ENCODE measurements around the gene ANKS1B. TPM values are rescaled to one million over a fixed set of nuclear protein-coding genes. Genes with fewer than 3 reads are reported as not detected.

Gene ANKS1B
- total and polyA plus RNA-seq, 2 of the 4 experiments (the other 2 are of a cell fraction), result 0.17 to 0.18 TPM

- H2BK5ac ChIP-seq (ENCODE audit: low read depth, low read length, poor library complexity, severe bottlenecking), result no peak overlapping the region
- ChIA-PET POLR2A (ENCODE audit: unreplicated experiment) (no interaction called here), CTCF (interaction anchor here (0.6 kb wide), 1 partner anchor 15 kb away, joined by 3 read pairs; no protein-coding TSS in a partner anchor)
- no peak overlapping the region for H3K18ac ChIP-seq (ENCODE audit: low read depth, low read length)
- no peak overlapping the region for H3K4me3 ChIP-seq (ENCODE audit: insufficient read depth, low read depth, low read length)
- no CpG with 5 or more reads among the region's 2 CpGs for WGBS, 2 experiments (ENCODE audit: extremely low coverage in 2 of 2, insufficient read length in 1 of 2)
- H2BK20ac ChIP-seq (ENCODE audit: low read depth, low read length), result no peak overlapping the region
- H3K23ac ChIP-seq (ENCODE audit: low read depth, low read length), result no peak overlapping the region
- TF ChIP-seq RAD21 (IDR thresholded peaks at IDR 0.05; ENCODE audit: low read length), result no peak
- no peak for TF ChIP-seq ELK1 (IDR thresholded peaks at IDR 0.05; ENCODE audit: borderline replicate concordance, low read depth, low read length)
- no peak for TF ChIP-seq CHD1 (IDR thresholded peaks at IDR 0.05; ENCODE audit: low read depth, low read length)
- no peak for TF ChIP-seq NFE2L2 (IDR thresholded peaks at IDR 0.05; ENCODE audit: low read depth, low read length)
- TF ChIP-seq CEBPB (IDR thresholded peaks at IDR 0.05; ENCODE audit: low read depth, low read length), result no peak
- TF ChIP-seq BHLHE40 (IDR thresholded peaks at IDR 0.05; ENCODE audit: low read depth, low read length), result no peak
- TF ChIP-seq MAZ (IDR thresholded peaks at IDR 0.05; ENCODE audit: borderline replicate concordance, low read depth, low read length), result no peak
- no peak for TF ChIP-seq USF2 (IDR thresholded peaks at IDR 0.05; ENCODE audit: low read depth, low read length)
- TF ChIP-seq MAFK (IDR thresholded peaks at IDR 0.05; ENCODE audit: low read depth, low read length), result no peak
- TF ChIP-seq RFX5 (IDR thresholded peaks at IDR 0.05; ENCODE audit: low read depth, low read length), result no peak
- TF ChIP-seq RCOR1 (IDR thresholded peaks at IDR 0.05; ENCODE audit: insufficient replicate concordance, low read length), result no peak
- TF ChIP-seq SMC3 (IDR thresholded peaks at IDR 0.05; ENCODE audit: low read depth, low read length), result no peak
- no peak for TF ChIP-seq FOS (IDR thresholded peaks at IDR 0.05; ENCODE audit: low read depth, low read length)
- no peak for TF ChIP-seq CTCF (conservative IDR thresholded peaks at IDR 0.05; ENCODE audit: low read depth, low read length)
- TF ChIP-seq MXI1 (IDR thresholded peaks at IDR 0.05; ENCODE audit: borderline replicate concordance, low read depth, low read length), result no peak
- no peak overlapping the region for H2AK9ac ChIP-seq (replicated peaks; ENCODE audit: low read depth, low read length, poor library complexity)
- H3K9me1 ChIP-seq (ENCODE audit: insufficient read depth, low read length), result no peaks in the 10 kb centered on the region
- no peaks in the 10 kb centered on the region for H3K4me1 ChIP-seq (ENCODE audit: control insufficient read depth, insufficient read depth, low read length)
- in situ Hi-C loops (cut with MboI; ENCODE audit: low sequenced_read_pairs) (no loop called here), dilution Hi-C loops (cut with HindIII; ENCODE audit: low sequenced_read_pairs, unreplicated experiment) (no loop called here), intact Hi-C loops (cut with micrococcal nuclease) (no loop called here)
- H2BK120ac ChIP-seq (ENCODE audit: low read depth, low read length), result no peak overlapping the region
- H3K4me2 ChIP-seq (ENCODE audit: low read depth, low read length), result no peak overlapping the region
- no peak overlapping the region for H3K27ac ChIP-seq (ENCODE audit: insufficient read depth, low read length)
- H3K14ac ChIP-seq (replicated peaks; ENCODE audit: low read depth, low read length), result no peak overlapping the region
- no peak overlapping the region for H3K9ac ChIP-seq (ENCODE audit: low read depth, low read length)
- ATAC-seq (ENCODE audit: low read depth) (no peak), DNase-seq (no peak)
- H4K8ac ChIP-seq (ENCODE audit: low read depth in 2 of 2, low read length in 2 of 2), result no peak overlapping the region
- no peak overlapping the region for H2AFZ ChIP-seq (replicated peaks; ENCODE audit: low read length, poor library complexity)
- H3K4ac ChIP-seq (ENCODE audit: low read depth, low read length), result no peak overlapping the region
- no peak overlapping the region for H4K5ac ChIP-seq (ENCODE audit: low read depth, low read length)
- no peaks in the 10 kb centered on the region for H3K9me3 ChIP-seq (ENCODE audit: control insufficient read depth, insufficient read depth, low read length)
- H4K91ac ChIP-seq (ENCODE audit: insufficient read depth, low read depth, low read length), result no peak overlapping the region
- no peaks in the 10 kb centered on the region for H3K36me3 ChIP-seq (ENCODE audit: control insufficient read depth, insufficient read depth, low read length)
- BruUV-seq (replicated peaks), result no TSS peak
- no peaks in the 10 kb centered on the region for H3K79me1 ChIP-seq (ENCODE audit: low read depth in 1 of 2, low read length in 2 of 2)
- no peaks in the 10 kb centered on the region for H4K20me1 ChIP-seq (ENCODE audit: insufficient read depth, low read length)
- H3K56ac ChIP-seq (ENCODE audit: extremely low read depth, insufficient read depth, low read length), result no peak overlapping the region
- H2AK5ac ChIP-seq (ENCODE audit: low read depth, low read length), result no peak overlapping the region
- no peak overlapping the region for H2BK15ac ChIP-seq (ENCODE audit: low read depth, low read length)
- no peaks in the 10 kb centered on the region for H3K27me3 ChIP-seq (ENCODE audit: control insufficient read depth, insufficient read depth, low read length)
Measured at GRCh38 chr12:98817742-98818141, 1167.0 kb downstream of the ANKS1B start.

Data from IMR-90 (cell line).